Right atrium auricular region (tissue), 2 donors: ENCODE results near the gene SMYD3. TPM values are rescaled to one million over a fixed set of nuclear protein-coding genes. Genes with fewer than 3 reads are reported as not detected.
"Not testable (repeated sequence)": the region's sequence is repeated elsewhere in the genome, so short reads cannot be mapped to it uniquely, and the experiment has no call there.

Source experiments
- DNase-seq: peaks from one replicate; pipeline ENCODE4 v3.0.0-alpha.2; 2019; ENCODE audit warnings: low spot score
- H3K27ac ChIP-seq, 2 donors: fragments of 200-600 bp; sonication (generic); 1 replicate in 1 of 2; 2 replicates in 1 of 2; pipeline ENCODE4 v1.5.1; 2016 to 2019
- H3K27me3 ChIP-seq, 2 donors: fragments of 200-600 bp; sonication (generic); one replicate each; pipeline versions ENCODE4 v1.5.1 to v1.6.0; 2017 to 2019
- H3K36me3 ChIP-seq: fragments of 200-600 bp; sonication (generic); one replicate; pipeline ENCODE4 v1.5.1; 2016
- H3K4me1 ChIP-seq, 2 donors: fragments of 200-600 bp; sonication (generic); one replicate each; pipeline versions ENCODE4 v1.5.1 to v1.6.0; 2017 to 2019
- H3K4me3 ChIP-seq, 2 donors: fragments of 200-600 bp; sonication (generic); 1 replicate in 1 of 2; 2 replicates in 1 of 2; pipeline ENCODE4 v1.5.1; 2017 to 2019; ENCODE audit warnings: mild to moderate bottlenecking in 1 of 2, moderate library complexity in 1 of 2
- H3K9me3 ChIP-seq, 2 donors: fragments of 200-600 bp; sonication (generic); one replicate each; pipeline ENCODE4 v1.5.1; 2019
- CTCF ChIP-seq, 2 donors: fragments of 200-600 bp; sonication (generic); IDR thresholded peaks; one replicate each; pipeline ENCODE4 v1.5.1; 2019; ENCODE audit warnings: antibody characterized with exemption in 2 of 2
- total RNA-seq, 2 donors: library from RNA; depleted of rRNA; stranded (reverse); fragments of >200 nt; gene quantifications; one replicate each; pipeline ENCODE4 v1.1.0, GENCODE V29; 2016

The SMYD3 gene
- total RNA-seq, 2 donors from 2014 or later: 7.9 to 8.5 TPM

GRCh38 chr1:245717611-245718010 is 789.5 kb downstream of the SMYD3 start:
- no peaks in the 10 kb centered on the region for H3K27me3 ChIP-seq
- no peak for TF ChIP-seq CTCF (IDR thresholded peaks at IDR 0.05)
- H3K27ac ChIP-seq: no peak overlapping the region
- no peak overlapping the region for H3K4me3 ChIP-seq
- H3K36me3 ChIP-seq: no peaks in the 10 kb centered on the region
- no peaks in the 10 kb centered on the region for H3K4me1 ChIP-seq
- no peak for DNase-seq
- H3K9me3 ChIP-seq: no peaks in the 10 kb centered on the region

DNA sequence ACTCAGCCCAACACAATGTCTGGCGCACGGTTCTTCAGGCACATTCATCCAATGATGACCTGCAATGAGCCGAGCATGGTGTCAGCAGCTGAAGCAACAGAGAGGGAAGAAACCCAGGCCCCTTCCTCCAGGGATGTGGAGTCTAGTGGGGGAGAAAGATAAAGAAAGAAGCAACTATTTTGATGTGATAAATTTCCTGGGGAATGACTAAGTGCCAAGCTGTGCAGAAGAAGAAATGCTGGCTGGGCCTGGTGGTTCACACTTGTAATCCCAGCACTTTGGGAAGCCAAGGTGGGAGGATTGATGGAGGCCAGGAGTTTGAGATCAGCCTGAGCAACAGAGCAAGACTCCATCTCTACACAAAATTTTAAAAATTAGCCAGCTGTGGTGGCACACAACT is 790.5 kb downstream of the SMYD3 start:
- no peak for TF ChIP-seq CTCF (IDR thresholded peaks at IDR 0.05)
- H3K36me3 ChIP-seq: no peaks in the 10 kb centered on the region
- no peak for DNase-seq
- H3K27me3 ChIP-seq: no peaks in the 10 kb centered on the region
- H3K27ac ChIP-seq: no peak overlapping the region
- H3K4me1 ChIP-seq: no peaks in the 10 kb centered on the region
- H3K4me3 ChIP-seq: no peak overlapping the region
- no peaks in the 10 kb centered on the region for H3K9me3 ChIP-seq

DNA sequence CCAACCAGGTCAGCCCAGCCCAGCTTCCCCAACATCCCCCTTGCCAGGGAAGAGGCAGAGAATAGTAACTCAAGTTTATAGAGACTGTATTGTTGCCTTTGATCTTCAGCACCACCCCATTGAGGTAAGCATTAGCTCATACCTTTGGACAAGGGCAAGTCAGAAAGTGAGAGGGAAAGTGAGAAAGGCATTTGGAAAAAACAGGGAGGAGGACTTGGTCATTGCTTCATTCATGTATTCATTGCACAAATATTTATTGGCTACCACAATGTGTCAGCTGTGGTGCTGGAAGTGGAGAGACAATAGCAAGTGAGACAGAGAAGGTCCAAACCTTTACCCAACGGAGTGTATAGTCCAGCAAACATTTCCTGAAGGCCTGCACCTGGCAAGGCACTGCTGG is 791.1 kb downstream of the SMYD3 start:
- Histone ChIP-seq H3K27ac (no peak overlapping the region), H3K4me3 (no peak overlapping the region), H3K36me3 (no peaks in the 10 kb centered on the region), H3K4me1 (no peaks in the 10 kb centered on the region), H3K9me3 (no peaks in the 10 kb centered on the region), H3K27me3 (no peaks in the 10 kb centered on the region)
- no peak for TF ChIP-seq CTCF (IDR thresholded peaks at IDR 0.05)
- DNase-seq: no peak

DNA sequence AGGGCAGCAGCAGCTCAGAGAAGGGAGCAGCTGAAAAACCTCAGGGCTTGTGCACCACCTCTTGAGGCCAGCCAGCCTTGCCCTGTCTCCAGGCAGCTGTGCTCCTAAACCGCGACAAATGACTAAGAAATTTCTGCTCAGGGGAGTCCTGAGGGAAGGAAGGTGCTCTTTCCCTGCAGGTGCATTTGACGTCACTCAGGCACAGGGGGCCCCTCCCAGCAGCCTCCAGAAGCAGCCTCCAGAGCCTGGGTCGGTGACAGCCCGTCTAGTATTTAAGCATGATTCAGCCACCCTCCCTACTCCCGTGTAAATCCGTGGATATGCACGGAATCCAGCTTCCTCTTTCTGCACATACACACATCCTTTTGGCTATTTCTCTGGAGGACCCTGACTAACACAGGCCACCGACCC is 791.8 kb downstream of the SMYD3 start:
- no peaks in the 10 kb centered on the region for H3K36me3 ChIP-seq

GRCh38 chr1:245714027-245714426 is 793.1 kb downstream of the SMYD3 start:
- H3K27ac ChIP-seq, H3K9me3 ChIP-seq, H3K4me3 ChIP-seq, H3K36me3 ChIP-seq, H3K4me1 ChIP-seq, H3K27me3 ChIP-seq, DNase-seq: not testable (repeated sequence)

More for the DNA sequence above, 791.8 kb downstream of the SMYD3 start:
- Histone ChIP-seq H3K27me3 (no peaks in the 10 kb centered on the region), H3K27ac (no peak overlapping the region), H3K4me3 (no peak overlapping the region), H3K9me3 (no peaks in the 10 kb centered on the region), H3K4me1 (no peaks in the 10 kb centered on the region)
- DNase-seq: no peak
- no peak for TF ChIP-seq CTCF (IDR thresholded peaks at IDR 0.05)

- no peaks in the 10 kb centered on the region for H3K27me3 ChIP-seq
- H3K4me3 ChIP-seq: no peak overlapping the region
- no peaks in the 10 kb centered on the region for H3K4me1 ChIP-seq
- H3K27ac ChIP-seq: no peak overlapping the region
- peak; percentile 38 for DNase-seq
- H3K9me3 ChIP-seq: no peaks in the 10 kb centered on the region
- no peaks in the 10 kb centered on the region for H3K36me3 ChIP-seq
- no peak for TF ChIP-seq CTCF (IDR thresholded peaks at IDR 0.05)
These were observed 795.8 kb downstream of the SMYD3 start for GRCh38 chr1:245710961-245711903.
